Bone marrow (tissue), 2 donors: ENCODE results near the gene IL11.

Experiments
- DNase-seq, 2 donors: peaks; one replicate each; lab custom pipeline; 2025; lab: John Stamatoyannopoulos, UW

The IL11 gene

DNA sequence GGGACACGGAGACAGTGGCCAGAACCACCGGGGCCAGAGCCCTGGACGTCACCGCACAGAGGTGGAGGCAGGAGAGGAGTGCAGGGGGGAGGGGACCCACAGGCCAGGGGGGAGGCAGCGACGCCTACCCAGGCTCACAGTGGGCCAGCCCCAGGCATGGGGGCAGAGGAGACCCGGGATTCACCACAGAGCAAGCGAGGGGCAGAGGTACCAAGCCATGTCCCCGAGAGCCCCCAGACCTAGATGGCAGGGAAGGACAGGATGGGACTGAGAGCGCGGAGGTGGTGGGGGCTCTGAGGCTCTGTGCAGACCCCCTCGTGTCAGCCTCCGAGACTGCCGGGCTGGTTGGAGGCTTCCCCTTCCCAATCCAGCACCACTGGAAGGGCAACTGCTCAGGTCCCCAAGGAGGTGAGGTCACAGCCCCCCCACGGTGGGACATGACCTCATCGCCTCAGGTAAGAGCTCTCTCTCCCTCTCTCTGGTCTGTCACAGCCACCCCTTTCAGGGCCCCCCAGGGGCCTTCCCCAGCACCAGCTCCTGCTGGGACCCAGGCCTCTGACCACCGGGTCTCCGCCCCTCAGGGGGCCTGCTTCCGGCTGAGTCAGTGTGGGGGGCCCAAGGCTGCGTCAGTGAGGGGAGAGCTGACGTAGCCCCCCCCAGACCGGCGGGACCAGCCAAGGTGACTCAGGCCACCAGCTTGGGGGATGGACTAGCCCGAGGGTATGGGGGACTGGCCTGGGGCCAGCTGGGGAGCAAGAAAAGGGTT, 2.2 kb upstream of the IL11 start:
- DNase-seq = no peak

DNA sequence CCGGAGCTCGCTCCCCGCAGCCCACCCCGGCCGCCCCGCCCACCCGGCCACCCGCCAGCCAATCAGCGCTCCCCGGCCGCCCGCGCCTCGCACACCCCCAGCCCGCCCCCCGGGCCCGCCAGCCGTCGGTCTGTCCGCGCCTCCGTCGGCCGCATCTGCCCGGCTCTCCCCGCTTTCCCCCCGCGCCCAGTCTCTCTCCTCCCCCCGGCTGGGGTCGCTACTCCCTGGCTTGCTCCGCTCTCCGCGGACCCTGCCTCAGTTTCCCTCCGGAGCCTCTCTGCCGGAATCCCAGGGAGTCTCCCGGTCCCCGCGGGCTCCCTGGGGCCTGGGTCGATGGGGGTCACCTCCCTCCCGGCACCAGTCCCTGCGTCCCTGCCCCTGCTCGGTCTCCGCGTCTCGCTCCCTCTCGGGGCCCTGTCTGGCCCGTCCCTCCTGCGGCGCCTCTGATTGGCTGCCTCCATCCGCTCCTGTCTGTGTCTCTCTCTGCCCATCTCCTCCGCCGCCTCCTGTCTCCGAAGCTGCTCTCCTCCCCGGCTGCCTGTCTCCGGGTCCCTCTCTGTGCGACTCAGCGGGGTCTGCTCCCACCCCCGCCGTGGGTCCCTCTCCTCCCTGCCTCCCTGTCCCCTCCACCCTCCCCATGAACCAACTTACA, 484 bp downstream of the IL11 start:
- DNase-seq = no peak

- DNase-seq = no peak
These were observed 1.3 kb downstream of the IL11 start for GRCh38 chr19:55368701-55369563.

DNA sequence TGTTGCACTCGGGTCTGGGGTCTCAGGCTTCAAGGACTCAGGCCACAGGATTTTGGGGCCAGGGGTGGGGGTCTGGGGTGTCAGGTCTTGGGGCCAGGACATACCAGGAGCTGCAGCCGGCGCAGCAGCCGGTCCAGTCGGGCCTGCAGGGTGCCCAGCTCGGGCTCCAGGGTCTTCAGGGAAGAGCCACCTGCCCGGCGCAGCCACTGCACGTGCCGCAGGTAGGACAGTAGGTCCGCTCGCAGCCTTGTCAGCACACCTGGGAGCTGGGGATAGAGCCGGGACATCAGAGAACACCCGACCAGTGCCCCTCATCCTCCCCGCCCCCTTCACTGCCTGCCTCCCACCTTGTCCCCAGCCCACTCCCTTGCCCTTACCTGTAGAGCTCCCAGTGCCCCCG, 2.2 kb downstream of the IL11 start:
- DNase-seq = no peak

DNA sequence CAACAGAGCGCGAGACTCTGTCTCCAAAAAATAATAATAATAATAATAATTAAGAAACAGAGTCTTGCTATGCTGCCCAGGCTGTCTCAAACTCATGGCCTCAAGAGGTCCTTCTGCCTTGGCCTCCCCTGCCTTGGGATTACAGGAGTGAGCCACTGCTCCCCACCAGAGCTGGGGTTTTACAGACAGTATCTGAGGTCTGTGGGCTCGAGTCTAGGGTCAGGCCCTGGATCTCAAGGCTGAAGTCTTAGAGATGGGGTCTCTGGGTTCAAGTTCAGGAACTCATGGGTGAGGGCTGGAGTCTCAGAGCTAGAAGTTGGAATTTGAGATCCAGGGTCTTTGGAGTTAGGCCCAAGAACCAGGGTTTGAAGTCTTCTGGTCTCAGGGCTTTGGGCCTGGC, 3.5 kb downstream of the IL11 start:
- no peak for DNase-seq

DNA sequence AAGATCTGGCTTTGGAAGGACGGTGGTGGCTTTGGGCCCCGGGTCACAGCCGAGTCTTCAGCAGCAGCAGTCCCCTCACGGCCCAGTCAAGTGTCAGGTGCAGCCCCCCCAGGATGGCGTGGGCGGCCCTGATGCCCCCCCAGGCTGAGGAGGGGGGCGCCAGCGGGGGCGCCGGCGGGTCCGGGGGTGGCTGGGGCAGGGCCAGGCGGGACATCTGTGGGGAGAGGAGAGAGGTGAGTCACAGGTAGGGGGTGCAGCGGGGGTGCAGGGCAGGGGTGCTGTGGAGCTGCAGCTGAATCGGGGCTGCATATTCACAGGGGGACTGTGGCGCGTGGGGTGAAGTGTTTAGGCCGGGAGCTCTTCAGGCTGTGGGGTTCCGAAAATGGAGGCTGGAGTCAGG, 4.3 kb downstream of the IL11 start:
- no peak for DNase-seq

GRCh38 chr19:55365245-55365644, 5.0 kb downstream of the IL11 start:
- no peak for DNase-seq

- no peak for DNase-seq
These were observed 7.1 kb downstream of the IL11 start, which contains the start of gene GARIN5B for GRCh38 chr19:55362990-55363716. Gene GARIN5B, minus strand, starts transcription at chr19:55363260. Its CDS starts 194 bp downstream, at chr19:55363066.

GRCh38 chr19:55362174-55362989, 7.9 kb downstream of the IL11 start:
- no peak for DNase-seq

GRCh38 chr19:55360902-55361301, 9.4 kb downstream of the IL11 start:
- no peak for DNase-seq

DNA sequence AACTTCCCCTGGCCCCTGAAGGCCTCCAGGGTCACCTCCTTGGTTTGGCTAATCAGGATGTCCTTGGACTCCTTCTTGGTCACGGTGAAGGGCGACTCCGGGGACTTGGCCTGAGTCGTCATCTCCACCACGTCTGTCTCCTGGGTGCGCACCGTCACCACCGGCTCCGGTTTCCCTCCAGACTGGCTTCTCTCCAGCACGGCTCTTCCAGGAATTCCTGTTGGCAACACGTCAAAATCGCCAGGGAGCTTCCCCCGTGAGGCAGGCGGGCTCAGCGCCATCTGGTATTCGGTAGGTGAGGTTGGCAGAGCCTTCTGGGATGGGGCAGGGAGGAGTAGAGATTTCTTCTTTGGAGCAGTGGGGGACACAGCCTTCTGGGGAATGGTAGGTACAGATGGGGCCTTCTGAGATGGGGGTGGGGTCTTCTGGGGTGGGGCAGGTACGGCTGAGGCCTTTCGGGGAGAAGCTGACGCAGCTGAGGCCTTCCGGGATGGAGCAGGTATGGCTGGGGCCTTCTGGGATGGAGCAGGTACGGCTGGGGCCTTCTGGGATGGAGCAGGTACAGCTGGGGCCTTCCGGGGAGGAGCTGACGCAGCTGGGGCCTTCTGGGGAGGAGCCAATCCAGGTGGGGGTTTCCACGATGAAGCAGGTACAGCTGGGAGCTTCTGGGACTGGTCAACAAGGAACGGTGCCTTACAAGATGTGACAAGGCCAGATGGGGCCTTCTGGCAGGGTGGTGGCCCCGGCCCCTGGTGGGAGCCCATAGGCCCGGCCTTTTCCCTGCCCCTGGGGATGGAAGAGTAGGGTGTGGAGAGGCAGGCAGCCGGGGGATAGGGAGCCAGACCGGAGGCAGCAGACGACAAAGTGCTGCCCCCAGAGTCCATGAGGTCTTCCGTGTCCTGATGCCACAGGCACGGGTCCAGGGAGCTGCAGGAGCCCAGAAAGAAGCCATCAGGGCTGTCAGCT, 11.0 kb downstream of the IL11 start:
- no peak for DNase-seq

- no peak for DNase-seq
These were observed 11.8 kb downstream of the IL11 start for GRCh38 chr19:55358493-55358892.

DNA sequence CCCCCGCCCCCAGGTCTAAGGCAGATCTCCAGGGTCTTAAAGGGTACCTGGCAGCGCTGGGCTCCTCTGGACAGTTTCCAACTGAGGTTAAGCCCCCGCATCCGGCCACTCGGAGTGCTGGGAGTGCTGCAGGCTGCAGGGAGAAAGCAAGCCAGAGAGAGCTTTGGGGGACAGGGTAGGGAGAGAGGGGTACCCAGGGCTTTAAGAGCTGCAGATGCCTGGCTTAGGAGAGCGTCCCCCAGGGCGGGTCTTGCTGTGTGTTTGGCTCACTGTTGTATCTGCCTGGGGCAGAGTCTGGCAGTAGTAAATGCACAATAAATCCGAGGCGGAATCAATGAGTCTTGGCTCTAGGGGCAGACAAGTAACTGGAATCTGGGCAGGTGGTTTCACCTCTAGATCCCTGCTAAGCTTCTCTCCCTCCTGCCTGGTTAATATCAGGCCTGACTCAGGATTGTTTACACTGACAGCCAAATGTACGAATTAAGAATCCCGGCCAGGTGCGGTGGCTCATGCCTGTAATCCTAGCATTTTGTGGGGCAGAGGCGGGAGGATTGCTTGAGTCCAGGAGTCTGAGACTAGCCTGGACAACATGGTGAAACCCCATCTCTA, 14.9 kb downstream of the IL11 start:
- DNase-seq = no peak

DNA sequence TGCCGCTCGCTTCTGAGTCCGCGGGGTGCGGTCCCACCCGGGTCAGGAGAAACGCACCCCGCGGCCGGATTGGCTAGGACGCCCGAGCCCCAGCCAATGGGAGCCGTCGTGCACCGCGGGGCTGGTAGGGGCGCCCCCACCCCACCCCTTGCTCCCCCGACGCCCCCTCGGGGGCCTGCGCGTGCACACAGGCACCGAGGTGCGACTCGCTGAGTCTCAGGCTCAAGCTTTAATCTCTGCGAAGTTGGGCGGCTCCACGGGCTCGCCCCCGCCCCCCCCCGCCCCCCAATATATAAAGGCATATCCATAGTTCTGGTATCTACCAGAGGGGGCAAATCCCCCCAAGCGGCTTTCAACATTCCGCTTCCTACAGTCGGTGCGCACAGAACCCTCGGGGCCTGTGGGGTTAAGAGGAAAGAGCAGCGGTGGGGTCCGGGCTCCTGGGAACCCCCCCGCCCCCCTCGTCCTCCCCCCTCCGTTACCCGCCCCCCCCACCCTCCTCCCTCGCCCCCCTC, 15.5 kb downstream of the IL11 start, which contains the start of gene COX6B2:
Gene COX6B2 (minus strand): TSS at position 22 of the 515 bp plus-strand sequence. CDS start 198 bp downstream, outside the sequence.
- DNase-seq = no peak

DNA sequence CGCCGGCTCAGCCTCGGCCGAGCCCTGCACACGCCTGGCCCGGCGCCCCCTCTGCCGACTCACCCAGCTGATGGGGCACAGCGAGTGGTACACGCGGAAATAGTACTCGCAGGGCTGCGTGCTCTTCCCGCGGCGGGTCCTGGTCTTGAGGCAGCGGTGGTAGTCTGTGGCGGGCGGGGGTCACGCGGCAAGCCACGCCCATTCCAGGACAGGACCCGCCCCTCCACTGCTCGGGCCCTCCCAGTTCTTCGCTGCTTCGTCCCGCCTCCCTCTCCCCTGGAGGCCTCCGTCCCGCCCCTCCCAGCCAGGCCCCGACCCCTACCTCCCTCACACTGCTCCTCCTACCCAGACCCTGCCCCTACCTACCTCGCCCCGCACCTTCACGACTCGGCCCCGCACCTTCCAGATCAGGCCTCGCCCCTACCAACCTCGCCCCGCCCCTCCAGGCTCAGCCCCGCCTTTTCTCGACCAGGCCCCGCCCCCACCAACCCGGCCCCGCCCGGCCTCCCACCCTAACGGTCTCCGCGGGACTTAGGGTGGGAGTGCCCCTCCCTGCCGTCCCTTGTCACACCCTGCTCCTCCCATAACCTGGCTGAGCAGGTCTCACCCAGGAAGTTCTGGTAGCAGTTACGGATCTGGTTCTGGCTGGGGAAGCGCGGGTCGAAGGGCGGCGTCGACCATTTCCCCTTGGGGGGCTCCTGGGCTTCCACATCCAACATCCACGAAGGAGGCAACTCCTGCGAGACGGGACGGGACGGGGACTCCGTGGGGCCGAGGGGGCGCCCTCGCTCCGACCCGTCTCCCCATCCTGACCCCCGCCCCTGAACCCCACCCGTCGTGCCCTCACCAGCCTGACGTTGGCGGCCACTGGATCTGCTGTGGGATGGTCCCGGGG, 16.2 kb downstream of the IL11 start:
- peak in 1 of 2 donors; percentile 90 for DNase-seq

DNA sequence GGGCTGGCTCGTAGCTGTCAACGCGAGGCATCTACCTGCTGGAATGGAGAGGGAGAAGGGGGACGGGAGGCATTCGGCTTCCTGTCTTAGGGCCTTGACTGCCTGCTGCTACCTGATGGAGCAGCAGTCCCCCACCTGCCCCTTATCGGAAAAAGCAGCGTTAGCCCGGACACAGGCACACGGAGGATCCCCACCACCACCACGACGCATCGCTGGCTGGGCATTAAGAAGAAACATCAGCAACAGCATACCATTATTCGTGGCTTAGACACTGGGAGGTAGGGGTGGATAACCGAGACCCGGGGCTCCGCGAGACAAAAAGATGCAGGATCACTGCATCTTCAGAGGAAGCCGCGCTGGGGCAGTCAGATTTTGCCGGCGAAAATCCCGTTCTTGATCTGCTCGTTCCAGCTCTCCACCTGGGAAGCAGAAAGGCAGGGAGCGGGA, 16.9 kb downstream of the IL11 start:
- DNase-seq = no peak

DNA sequence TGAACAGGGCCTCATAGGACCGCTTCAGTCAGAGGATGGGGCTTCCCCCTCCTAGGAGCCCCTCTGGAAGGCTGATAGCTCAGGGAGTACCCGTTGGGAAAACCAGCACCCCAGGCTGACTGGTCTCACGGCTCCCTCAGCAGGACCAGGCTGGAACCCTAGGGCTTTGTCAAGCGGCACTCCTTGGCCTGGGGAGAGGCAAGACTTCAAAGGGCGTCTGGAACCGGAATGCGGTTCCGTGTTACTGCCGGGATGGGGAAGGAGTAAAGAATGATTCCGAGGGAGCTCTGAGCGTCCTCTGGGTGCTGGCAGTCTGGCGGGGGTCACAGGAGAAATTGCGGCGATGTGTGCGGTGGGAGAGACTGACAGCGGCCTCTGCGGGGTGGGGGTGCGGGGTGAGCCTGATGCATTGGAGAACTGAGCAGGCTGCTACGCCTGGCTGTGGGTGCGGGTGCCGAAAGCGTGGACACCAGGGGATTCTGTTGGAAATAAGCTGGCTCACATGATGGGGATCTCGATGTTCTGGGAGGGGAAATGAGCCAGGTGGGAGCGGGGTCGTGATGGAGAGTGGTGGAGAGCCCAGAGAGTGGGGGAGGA, 17.6 kb downstream of the IL11 start:
- DNase-seq = no peak

GRCh38 chr19:55352040-55352439, 18.2 kb downstream of the IL11 start:
- no peak for DNase-seq
